HG02623 (cell line): Measurements from ENCODE around the gene CYTH1.
"Not testable (repeated sequence)": the region's sequence is repeated elsewhere in the genome, so short reads cannot be mapped to it uniquely, and the experiment has no call there.

Experiments
- ATAC-seq: cut with Tn5 transposase; IDR thresholded peaks from one replicate; pipeline ENCODE4 v1.9.1; 2021; ENCODE audit warnings: moderate library complexity; ENCODE audit not compliant: unreplicated experiment

CYTH1 gene

DNA sequence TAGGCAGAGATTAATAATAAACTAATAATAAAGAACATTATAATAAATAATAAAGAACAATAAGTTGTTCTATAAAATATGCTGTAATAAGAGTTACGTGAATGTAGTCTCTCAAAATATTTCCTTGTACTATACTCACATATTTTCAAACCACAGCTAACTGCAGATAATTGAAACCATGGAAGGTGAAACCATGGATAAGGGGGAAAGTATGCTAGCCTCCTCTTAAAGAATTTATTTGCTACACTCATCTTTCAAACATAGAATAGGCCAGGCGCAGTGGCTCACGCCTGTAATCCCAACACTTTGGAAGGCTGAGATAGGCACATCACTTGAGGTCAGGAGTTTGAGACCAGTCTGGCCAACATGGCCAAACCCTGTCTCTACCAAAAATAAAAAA lies 18.5 kb downstream of the CYTH1 start:
- no peak for ATAC-seq

DNA sequence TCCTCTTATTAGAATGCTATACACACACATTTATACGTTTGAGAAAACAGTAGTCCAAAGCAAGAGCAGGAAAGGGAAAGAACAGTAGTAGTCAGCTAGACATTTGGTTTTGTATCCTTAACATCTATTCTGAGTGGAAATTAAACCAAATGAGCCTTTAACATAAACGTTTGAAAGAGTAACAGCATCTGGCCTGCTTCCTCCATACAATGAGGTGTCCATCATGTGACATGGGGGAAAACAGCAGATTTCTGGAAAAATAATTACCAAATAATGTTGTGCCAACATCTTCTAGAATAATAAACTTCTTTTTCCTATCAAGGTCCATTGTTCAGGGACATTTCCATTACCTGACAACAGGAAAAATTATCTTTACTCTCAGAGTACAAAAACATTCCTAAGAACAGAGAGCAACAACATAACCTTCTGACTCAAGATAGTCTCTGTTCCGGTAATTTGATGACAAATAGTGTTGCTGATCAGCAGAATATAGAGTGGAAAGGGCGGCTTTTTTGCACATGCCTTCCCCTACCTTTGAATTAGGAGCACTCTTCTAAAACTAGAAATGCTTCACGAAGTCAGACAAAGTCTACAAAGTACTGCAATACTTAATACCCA lies 20.2 kb downstream of the CYTH1 start:
- no peak for ATAC-seq

- no peak for ATAC-seq
Measured at GRCh38 chr17:78759969-78760352, 22.1 kb downstream of the CYTH1 start.

- no peak for ATAC-seq
Measured at GRCh38 chr17:78759203-78759968, 22.7 kb downstream of the CYTH1 start.

DNA sequence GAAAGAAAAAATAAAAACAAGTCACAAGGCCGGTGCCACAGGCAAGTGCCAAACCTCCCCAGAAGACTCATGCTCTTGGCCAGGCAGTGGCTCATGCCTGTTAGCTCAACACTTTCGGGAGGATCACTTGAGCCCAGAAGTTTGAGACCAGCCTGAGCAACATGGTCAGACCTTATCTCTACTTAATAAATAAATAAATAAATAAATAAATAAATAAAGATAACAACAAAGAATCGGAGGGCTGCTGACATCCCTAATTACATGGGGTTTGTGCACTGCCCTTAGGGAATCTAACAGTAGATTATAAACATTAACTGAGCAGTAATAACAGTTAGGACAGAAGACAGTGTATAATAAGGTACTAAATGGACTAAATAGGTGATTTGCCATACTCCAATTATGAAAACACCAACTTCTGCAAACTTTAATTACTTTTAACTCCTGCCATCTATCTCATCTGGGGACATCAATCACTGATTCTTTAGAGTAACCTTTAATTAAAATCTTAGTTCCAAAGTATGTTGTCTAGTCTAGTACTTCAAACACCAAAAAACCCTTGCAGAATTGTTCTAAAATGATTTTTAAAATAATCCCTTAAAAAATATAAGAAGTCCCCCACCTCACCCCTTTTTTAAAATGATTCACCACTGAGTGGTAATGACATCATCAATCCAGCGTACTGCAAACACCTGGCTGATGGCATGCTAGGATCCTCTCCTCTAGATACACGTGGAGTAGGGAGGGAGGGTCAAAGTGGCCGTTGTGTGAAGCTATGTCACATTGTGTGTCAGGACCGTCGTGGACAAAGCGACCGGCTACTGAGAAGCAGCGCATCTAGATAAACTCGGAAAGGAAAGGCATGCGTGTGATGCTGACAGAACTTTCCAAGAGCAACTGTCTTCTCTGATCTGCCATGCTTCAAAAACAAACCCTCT lies 28.5 kb downstream of the CYTH1 start:
- no peak for ATAC-seq

GRCh38 chr17:78751447-78752161 lies 30.5 kb downstream of the CYTH1 start:
- no peak for ATAC-seq

GRCh38 chr17:78751000-78751399 lies 31.1 kb downstream of the CYTH1 start:
- ATAC-seq, result not testable (repeated sequence)

DNA sequence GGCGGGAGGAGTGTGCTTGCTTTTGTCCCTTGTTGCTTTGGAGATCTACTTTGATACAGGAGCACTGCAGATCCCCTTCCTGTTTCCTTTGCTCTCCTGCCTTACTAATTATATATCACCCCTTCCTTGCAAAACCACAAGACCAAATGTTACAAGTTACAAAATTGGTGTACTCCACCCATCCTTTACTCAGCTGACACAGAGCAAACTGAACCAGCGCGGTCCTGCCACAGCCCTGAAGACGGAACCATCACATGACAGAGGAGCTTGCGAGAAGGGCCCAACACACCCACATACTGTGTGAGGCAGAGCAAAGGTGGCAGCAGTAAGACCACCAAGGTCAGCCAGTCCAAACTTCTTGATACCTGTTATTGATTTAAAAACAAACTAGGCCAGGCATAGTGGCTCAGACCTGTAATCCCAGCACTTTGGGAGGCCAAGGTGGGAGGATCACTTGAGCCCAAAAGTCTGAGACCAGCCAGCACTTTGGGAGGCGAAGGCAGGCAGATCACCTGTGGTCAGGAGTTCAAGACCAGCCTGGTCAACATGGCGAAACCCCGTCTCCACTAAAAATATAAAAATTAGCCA lies 33.2 kb downstream of the CYTH1 start:
- no peak for ATAC-seq

DNA sequence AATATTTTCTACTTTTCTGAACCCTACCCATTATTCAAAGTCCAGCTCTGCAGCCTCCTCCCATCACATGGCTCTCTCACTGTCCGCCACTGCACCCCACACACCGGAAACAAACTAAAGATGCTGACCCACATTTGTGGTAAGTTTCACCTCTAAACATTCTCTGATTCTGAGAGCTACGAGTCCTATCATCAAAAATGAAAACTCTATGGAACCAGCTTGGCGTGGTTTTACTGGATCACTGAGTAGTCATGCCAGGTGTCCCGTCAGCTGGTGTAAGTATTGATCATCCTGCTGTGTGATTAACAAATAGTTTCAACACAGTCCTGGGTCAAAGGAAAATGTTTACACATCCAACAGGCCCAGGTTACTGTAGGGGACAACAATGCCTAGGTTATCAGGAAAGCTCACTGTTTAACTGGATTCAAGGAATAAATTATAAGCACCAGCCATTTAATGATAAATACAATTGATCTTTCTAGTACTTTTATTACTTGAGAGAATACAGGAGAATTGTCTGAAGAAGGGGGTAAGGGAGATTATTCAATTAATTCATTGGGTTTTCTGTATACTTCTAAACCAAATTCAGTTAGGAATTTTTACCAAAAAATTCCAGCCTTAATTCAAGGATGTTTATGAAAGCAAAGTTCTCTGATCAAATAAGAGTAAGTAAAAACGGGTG lies 33.9 kb downstream of the CYTH1 start:
- ATAC-seq, result no peak

GRCh38 chr17:78747488-78747887 lies 34.6 kb downstream of the CYTH1 start:
- no peak for ATAC-seq

DNA sequence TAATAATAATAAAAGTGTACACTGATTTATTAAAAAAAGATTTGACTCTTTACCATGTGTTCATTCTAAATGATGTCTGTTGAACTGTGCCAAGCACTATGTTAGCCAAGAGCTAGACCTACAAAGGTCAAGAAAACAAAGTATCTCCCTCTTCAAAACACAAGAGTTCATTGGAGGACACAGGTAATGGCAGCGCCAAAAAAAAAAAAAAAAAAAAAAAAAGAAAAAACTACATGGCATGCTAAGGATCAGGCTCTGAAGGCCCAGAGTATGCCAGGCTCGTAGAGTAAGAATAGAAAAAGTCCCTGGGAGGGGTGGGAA lies 35.2 kb downstream of the CYTH1 start:
- ATAC-seq, result no peak

- no peak for ATAC-seq
Measured at GRCh38 chr17:78746263-78746948, 35.7 kb downstream of the CYTH1 start.

- no peak for ATAC-seq
Measured at GRCh38 chr17:78745407-78746088, 36.5 kb downstream of the CYTH1 start.

- no peak for ATAC-seq
Measured at GRCh38 chr17:78742901-78743300, 39.2 kb downstream of the CYTH1 start.

DNA sequence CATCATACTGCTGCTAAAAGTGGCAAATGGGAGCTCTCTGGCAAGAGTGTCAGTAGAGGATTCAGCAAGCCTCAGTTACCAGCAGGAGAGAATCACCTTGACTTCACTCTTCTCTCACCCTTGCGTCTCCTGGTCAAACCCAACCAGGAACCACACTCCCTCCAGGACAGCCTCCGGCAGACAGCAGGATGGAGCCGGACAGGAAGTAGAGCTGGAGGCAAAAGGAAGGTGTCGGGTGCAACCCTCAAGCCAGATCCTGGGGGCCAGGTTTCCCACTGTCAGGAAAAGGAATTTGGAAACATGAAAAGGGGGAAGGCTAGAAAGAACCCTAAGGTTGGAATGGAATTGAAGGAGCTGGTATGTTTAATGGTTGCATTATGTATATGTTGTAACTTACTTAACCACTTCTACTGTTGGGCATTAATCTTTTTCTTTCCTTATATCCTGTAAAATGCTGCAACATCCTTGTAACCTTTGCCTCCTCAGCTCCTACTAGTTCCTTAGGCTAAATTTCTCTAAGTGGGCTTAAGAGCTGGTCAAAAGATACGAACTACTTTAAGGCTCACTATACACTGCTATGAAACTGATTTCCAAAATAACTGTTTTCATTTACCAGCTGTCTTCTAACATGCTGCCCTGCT lies 40.3 kb downstream of the CYTH1 start:
- ATAC-seq, result no peak

DNA sequence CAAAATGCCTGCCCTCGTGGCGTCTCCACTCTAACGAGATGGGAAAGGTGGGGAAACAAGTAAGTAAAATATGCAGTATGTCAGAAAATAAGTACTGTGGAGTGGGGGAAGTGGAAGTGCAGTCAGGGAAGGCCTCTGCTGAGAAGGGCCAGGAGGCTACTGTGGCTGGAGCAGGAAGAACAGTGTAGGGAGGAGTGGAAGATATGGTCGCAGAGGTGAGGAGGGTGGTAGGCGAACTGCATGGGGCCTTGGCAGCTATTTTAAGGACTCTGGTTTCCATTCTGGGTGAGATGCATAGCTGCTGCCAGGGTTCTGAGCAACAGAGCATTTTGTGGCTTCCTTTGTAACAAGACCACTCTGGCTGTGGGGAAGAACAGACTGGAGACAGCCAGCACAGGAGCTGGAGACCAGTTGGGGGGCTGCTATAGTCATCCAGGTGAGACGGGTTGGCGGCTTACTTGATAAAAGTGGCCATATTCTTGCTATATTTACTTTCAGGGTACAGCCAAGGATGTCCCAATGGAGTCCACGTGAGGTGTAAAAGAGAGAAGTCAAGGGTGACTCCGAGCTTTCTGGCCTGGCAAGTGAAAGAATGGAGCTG lies 42.6 kb downstream of the CYTH1 start:
- no peak for ATAC-seq

DNA sequence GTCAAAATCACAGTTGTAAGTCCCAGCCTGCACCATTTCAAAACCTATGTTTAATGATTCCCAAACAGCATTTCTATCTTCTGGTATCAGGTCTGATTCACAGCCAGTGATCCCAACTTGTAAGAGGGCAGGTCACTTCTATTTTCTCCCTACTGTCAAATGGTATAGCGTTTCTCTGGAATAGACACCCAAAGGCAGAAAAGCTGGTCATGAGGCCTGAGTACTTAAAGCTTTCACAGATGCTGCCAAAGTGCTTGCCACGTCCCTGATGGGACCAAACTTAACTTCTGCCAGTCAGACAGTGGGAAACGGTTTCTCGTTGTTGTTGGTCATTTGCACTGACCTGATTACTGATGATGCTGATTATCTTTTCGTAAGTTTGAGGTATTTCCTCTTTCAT lies 43.4 kb downstream of the CYTH1 start:
- ATAC-seq, result no peak

DNA sequence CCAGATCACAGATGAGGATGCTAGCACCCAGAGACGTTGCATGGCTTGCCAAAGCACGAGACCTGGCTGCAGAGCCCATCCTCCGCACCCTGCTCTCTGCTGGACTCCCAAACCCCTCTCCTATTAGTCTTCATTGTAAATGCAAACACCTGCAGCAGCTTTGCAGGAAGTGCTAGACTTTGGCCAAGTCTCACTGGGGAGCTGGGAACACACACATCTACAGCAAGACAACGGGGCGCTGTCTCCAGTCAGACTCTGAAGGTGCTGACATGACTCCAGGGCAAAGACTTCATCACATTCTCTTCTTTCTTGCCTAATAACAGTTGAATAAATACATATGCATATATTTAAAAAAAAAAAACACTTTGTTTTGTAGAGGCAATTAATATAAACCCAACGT lies 43.8 kb downstream of the CYTH1 start:
- ATAC-seq, result no peak
